Heart right ventricle (tissue), 16 donors: ENCODE data around the gene FUT8. TPM values are rescaled to one million over a fixed set of nuclear protein-coding genes. Genes with fewer than 3 reads are reported as not detected.

ENCODE experiments used
- ATAC-seq, 8 donors: fragments of 200-7000 bp; cut with Tn5 transposase; one replicate each; pipeline ENCODE4 v1.9.1; 2020; ENCODE audit warnings: mild to moderate bottlenecking in 8 of 8, moderate library complexity in 8 of 8, moderate number of reproducible peaks in 1 of 8
- DNase-seq, 2 donors: peaks; one replicate each; pipeline ENCODE4 v3.0.0-alpha.2; 2020
- H3K27ac ChIP-seq, 10 donors: fragments of 200-600 bp; sonication (generic) in 2 of 10; one replicate each; pipeline versions ENCODE4 v1.5.0 to v1.8.0; 2020 to 2022; ENCODE audit warnings: mild to moderate bottlenecking in 3 of 10
- H3K27me3 ChIP-seq, 7 donors: fragments of 200-600 bp; one replicate each; pipeline ENCODE4 v1.8.0; 2021 to 2022; ENCODE audit warnings: mild to moderate bottlenecking in 2 of 7
- H3K36me3 ChIP-seq, 9 donors: fragments of 200-600 bp; sonication (generic) in 1 of 9; one replicate each; pipeline versions ENCODE4 v1.5.0 to v1.8.0; 2020 to 2022; ENCODE audit warnings: mild to moderate bottlenecking in 2 of 9
- H3K4me1 ChIP-seq, 9 donors: fragments of 200-600 bp; sonication (generic) in 1 of 9; one replicate each; pipeline versions ENCODE4 v1.5.0 to v1.8.0; 2020 to 2022; ENCODE audit warnings: mild to moderate bottlenecking in 4 of 9
- H3K4me3 ChIP-seq, 10 donors: fragments of 200-600 bp; sonication (generic) in 2 of 10; one replicate each; pipeline versions ENCODE4 v1.5.0 to v1.8.0; 2020 to 2022; ENCODE audit warnings: mild to moderate bottlenecking in 7 of 10, moderate library complexity in 2 of 10
- H3K9me3 ChIP-seq, 11 donors: fragments of 200-600 bp in 10 of 11; sonication (generic) in 2 of 11; one replicate each; pipeline versions ENCODE4 v1.5.0 to v1.8.0; 2013 to 2022; ENCODE audit warnings: mild to moderate bottlenecking in 2 of 11, control low read depth in 1 of 11, moderate library complexity in 1 of 11
- CTCF ChIP-seq, 9 donors: fragments of 200-600 bp; sonication (generic) in 2 of 9; IDR thresholded peaks; one replicate each; pipeline versions ENCODE4 v1.5.0 to v1.8.0; 2021 to 2022; ENCODE audit warnings: antibody characterized with exemption in 9 of 9, mild to moderate bottlenecking in 5 of 9, moderate library complexity in 1 of 9
- WGBS, 2 donors: extraction: QIAGEN DNeasy Blood & Tissue Kit; methylation state at CpG; one replicate each; pipeline ENCODE4 v1.1.7; 2013; ENCODE audit warnings: inconsistent platforms in 1 of 2; 5-methylcytosine and 5-hydroxymethylcytosine counted together
- intact Hi-C, 10 donors: fragments of 100-400 bp; cut with DNase I; formaldehyde crosslinking; loops; one replicate each; pipeline versions ENCODE4 v1.11.1 to v1.14.2; 2022
- polyA plus RNA-seq, 2 donors: library from polyadenylated mRNA; stranded (reverse); fragments of 200-250 nt; gene quantifications; one replicate each; pipeline ENCODE4 v1.2.3, GENCODE V29; 2013
- total RNA-seq, 10 donors: library from RNA; stranded (reverse); fragmentation: NEBNext Ultra II Directional in 3 of 10; extraction: Animal tissue kit (Norgen Biotek cat#: 25700) in 3 of 10; gene quantifications; one replicate each; pipeline versions ENCODE4 v1.2.1 to v1.2.4, GENCODE V29; 2021 to 2023
- donor health status: Arrhythmogenic right ventricular cardiomyopathy.
- donor health status: ischemic (EF 13 %, LVEDD 7.1; RV severe dilation, severe dysfunction).
- donor health status: healthy with polysubstance abuse.
- donor health status: DM: no; HTN: yes; CAD: no.
- donor health status: DM: no; HTN: no; CAD: no.
- donor health status: ischemic (EF 25% LVEDD 6.9; RV normal size, moderate dysfunction).
- donor health status: ischemic (EF 25% LVEDD 5.7; RV mildly dilated, moderate dysfunction).
- donor health status: healthy.
- donor health status: DM: yes; HTN: yes; CAD: no.
- donor health status: Ischemic cardiomyopathy.
- donor health status: ischemic (EF 35%, LVEDD 5.7; RV mildly dilated, moderate dysfunction).
- donor health status: nonischemic (EF 11% LVEDD 7.7; RV severe dilation, severe dysfunction).
- donor health status: DM: yes; HTN: yes; CAD: no.
- donor health status: PGD.
- donor health status: ischemic (EF 29% LVEDD 5.4; RV normal size, mild dysfunction).
- donor health status: nonischemic (EF 23%, LVEDD 6.1; RV moderate dilation, normal function).

Gene FUT8
- total and polyA plus RNA-seq, 12 donors, result 2.9 to 16.1 (median 9.9) TPM

- no peak for DNase-seq
- H3K36me3 ChIP-seq, result peaks cover 0 to 28% (median 0%) of the 10 kb centered on the region in 9 donors
- TF ChIP-seq CTCF (IDR thresholded peaks at IDR 0.05), result no peak
- no peaks in the 10 kb centered on the region for H3K27me3 ChIP-seq
- ATAC-seq, result no peak
- H3K4me1 ChIP-seq, result no peaks in the 10 kb centered on the region
- no peak overlapping the region for H3K4me3 ChIP-seq
- H3K27ac ChIP-seq, result no peak overlapping the region
- H3K9me3 ChIP-seq, result peaks cover 0 to 20% (median 0%) of the 10 kb centered on the region in 11 donors
- intact Hi-C loops, result no loop called here
- 94 to 99% methylated on average over 5 of the region's 5 CpGs for WGBS, 2 donors
Measured at GRCh38 chr14:65720743-65721142, 308.2 kb downstream of the FUT8 start.

- no peak for TF ChIP-seq CTCF (IDR thresholded peaks at IDR 0.05)
- ATAC-seq, result no peak
- Histone ChIP-seq H3K4me3 (no peak overlapping the region), H3K27me3 (no peaks in the 10 kb centered on the region), H3K36me3 (peaks cover 0 to 34% (median 0%) of the 10 kb centered on the region in 9 donors), H3K4me1 (no peaks in the 10 kb centered on the region), H3K9me3 (peaks cover 0 to 16% (median 0%) of the 10 kb centered on the region in 11 donors), H3K27ac (no peak overlapping the region)
- WGBS, 2 donors, result 79 to 91% methylated on average over 3 of the region's 3 CpGs
- DNase-seq, result no peak
- intact Hi-C loops, result no loop called here
Measured at GRCh38 chr14:65723348-65723747, 310.8 kb downstream of the FUT8 start.

- intact Hi-C loops, result no loop called here
- TF ChIP-seq CTCF (IDR thresholded peaks at IDR 0.05), result no peak
- no peak for ATAC-seq
Measured at GRCh38 chr14:65728604-65729003, 316.1 kb downstream of the FUT8 start.

GRCh38 chr14:65729566-65729965 is 317.0 kb downstream of the FUT8 start:
- WGBS, 2 donors, result 98% methylated on average over 5 of the region's 5 CpGs
- ATAC-seq (no peak), DNase-seq (no peak)
- Histone ChIP-seq H3K4me1 (no peaks in the 10 kb centered on the region), H3K4me3 (no peak overlapping the region), H3K27me3 (no peaks in the 10 kb centered on the region), H3K36me3 (peaks cover 0 to 51% (median 5%) of the 10 kb centered on the region in 9 donors), H3K27ac (no peak overlapping the region), H3K9me3 (peaks cover 0 to 6% (median 0%) of the 10 kb centered on the region in 11 donors)
- no peak for TF ChIP-seq CTCF (IDR thresholded peaks at IDR 0.05)
- intact Hi-C loops, result no loop called here

More at GRCh38 chr14:65728604-65729003, 316.1 kb downstream of the FUT8 start:
- H3K4me3 ChIP-seq, result no peak overlapping the region
- WGBS, 2 donors, result 94 to 96% methylated on average over 3 of the region's 3 CpGs
- no peak for DNase-seq
- no peak overlapping the region for H3K27ac ChIP-seq
- H3K9me3 ChIP-seq, result peaks cover 0 to 6% (median 0%) of the 10 kb centered on the region in 11 donors
- peaks cover 0 to 49% (median 5%) of the 10 kb centered on the region in 9 donors for H3K36me3 ChIP-seq
- no peaks in the 10 kb centered on the region for H3K27me3 ChIP-seq
- H3K4me1 ChIP-seq, result no peaks in the 10 kb centered on the region
